Astrocyte (in vitro differentiated cells and primary cell): ENCODE data around the gene HDAC3. TPM values are rescaled to one million over a fixed set of nuclear protein-coding genes. Genes with fewer than 3 reads are reported as not detected.
"Not testable (repeated sequence)": the region's sequence is repeated elsewhere in the genome, so short reads cannot be mapped to it uniquely, and the experiment has no call there.

Experiments used
- DNase-seq: peaks from one replicate; pipeline ENCODE4 v3.0.0-alpha.2; 2010; ENCODE audit warnings: low read depth
- FAIRE-seq: peaks from 2 replicates; lab custom pipeline; 2011; peaks lifted over from hg19 to GRCh38; lab: Jason Lieb, UNC
- H2AFZ ChIP-seq: 2 replicates; pipeline ENCODE4 v1.6.0; 2012; ENCODE audit warnings: low read depth, low read length, inconsistent platforms
- H3K27ac ChIP-seq: 2 replicates; pipeline ENCODE4 v1.5.1; 2011; ENCODE audit warnings: low read depth, low read length, inconsistent platforms
- H3K27me3 ChIP-seq: 2 replicates; pipeline ENCODE4 v1.6.0; 2011; ENCODE audit warnings: low read length, inconsistent platforms; ENCODE audit not compliant: insufficient read depth
- H3K36me3 ChIP-seq: 2 replicates; pipeline ENCODE4 v1.5.1; 2011; ENCODE audit warnings: low read length, inconsistent platforms; ENCODE audit not compliant: insufficient read depth
- H3K4me1 ChIP-seq: 2 replicates; pipeline ENCODE4 v1.5.1; 2011; ENCODE audit warnings: low read length, inconsistent platforms; ENCODE audit not compliant: insufficient read depth
- H3K4me2 ChIP-seq: 2 replicates; pipeline ENCODE4 v1.6.0; 2012; ENCODE audit warnings: low read length, inconsistent platforms
- H3K4me3 ChIP-seq: 2 replicates; pipeline ENCODE4 v1.5.1; 2011; ENCODE audit warnings: low read depth, mild to moderate bottlenecking, low read length, inconsistent platforms; ENCODE audit not compliant: insufficient read depth
- H3K79me2 ChIP-seq: 2 replicates; pipeline ENCODE4 v1.6.0; 2012; ENCODE audit warnings: mild to moderate bottlenecking, low read length, inconsistent platforms; ENCODE audit not compliant: insufficient read depth
- H3K9ac ChIP-seq: 2 replicates; pipeline ENCODE4 v1.6.0; 2012; ENCODE audit warnings: mild to moderate bottlenecking, low read length, inconsistent platforms
- H3K9me3 ChIP-seq: 2 replicates; pipeline ENCODE4 v1.5.1; 2012; ENCODE audit warnings: low read depth, mild to moderate bottlenecking, low read length, inconsistent platforms; ENCODE audit not compliant: insufficient read depth
- H4K20me1 ChIP-seq: 2 replicates; pipeline ENCODE4 v1.6.0; 2012; ENCODE audit warnings: low read length, inconsistent platforms; ENCODE audit not compliant: insufficient read depth
- H3K27ac Mint-ChIP-seq: one replicate; pipeline ENCODE4 v1.8.0; 2021; ENCODE audit warnings: mild to moderate bottlenecking, mixed read lengths; ENCODE audit not compliant: unreplicated experiment
- H3K27me3 Mint-ChIP-seq: one replicate; pipeline ENCODE4 v1.8.0; 2021; ENCODE audit warnings: low read depth, mixed read lengths; ENCODE audit not compliant: unreplicated experiment
- H3K36me3 Mint-ChIP-seq: one replicate; pipeline ENCODE4 v1.8.0; 2021; ENCODE audit warnings: low read depth, mixed read lengths; ENCODE audit not compliant: unreplicated experiment
- H3K4me1 Mint-ChIP-seq: one replicate; pipeline ENCODE4 v1.8.0; 2021; ENCODE audit warnings: low read depth, mixed read lengths; ENCODE audit not compliant: unreplicated experiment
- H3K4me3 Mint-ChIP-seq: one replicate; pipeline ENCODE4 v1.8.0; 2021; ENCODE audit warnings: mild to moderate bottlenecking, moderate library complexity, mixed read lengths; ENCODE audit not compliant: unreplicated experiment
- H3K9me3 Mint-ChIP-seq: one replicate; pipeline ENCODE4 v1.8.0; 2021; ENCODE audit warnings: mild to moderate bottlenecking, mixed read lengths; ENCODE audit not compliant: unreplicated experiment
- CTCF ChIP-seq: IDR thresholded peaks from 2 replicates; pipeline ENCODE4 v1.5.1; 2011; ENCODE audit warnings: low read depth, mild to moderate bottlenecking, inconsistent platforms, low read length, moderate library complexity; ENCODE audit not compliant: insufficient read depth
- EZH2 ChIP-seq: IDR thresholded peaks from 2 replicates; pipeline ENCODE4 v1.6.1; 2012; ENCODE audit warnings: mild to moderate bottlenecking, low read length, inconsistent platforms; ENCODE audit not compliant: insufficient read depth
- total RNA-seq: library from RNA; stranded (reverse); gene quantifications from 2 replicates; pipeline ENCODE4 v1.2.1, GENCODE V29; 2021

Gene HDAC3
- total RNA-seq, 1 donor from 2014 or later: 63.8 TPM

- FAIRE-seq (no peak), DNase-seq (no peak)
- peaks cover 92% of the 10 kb centered on the region for H3K79me2 ChIP-seq
- H3K27ac ChIP-seq: no peak overlapping the region
- H3K27ac Mint-ChIP-seq: no peak overlapping the region
- no peak overlapping the region for H3K4me3 Mint-ChIP-seq
- H2AFZ ChIP-seq: no peak overlapping the region
- no peaks in the 10 kb centered on the region for H3K36me3 ChIP-seq
- TF ChIP-seq EZH2 (no peak), CTCF (no peak)
- H3K27me3 Mint-ChIP-seq: no peaks in the 10 kb centered on the region
- H3K4me1 Mint-ChIP-seq: peaks cover 14% of the 10 kb centered on the region
- H3K9ac ChIP-seq: no peak overlapping the region
- no peak overlapping the region for H3K4me3 ChIP-seq
- no peaks in the 10 kb centered on the region for H3K9me3 ChIP-seq
- peaks cover 2% of the 10 kb centered on the region for H3K36me3 Mint-ChIP-seq
- no peaks in the 10 kb centered on the region for H3K9me3 Mint-ChIP-seq
- no peak overlapping the region for H3K4me2 ChIP-seq
- peaks cover 57% of the 10 kb centered on the region for H4K20me1 ChIP-seq
- peaks cover 11% of the 10 kb centered on the region for H3K4me1 ChIP-seq
- no peaks in the 10 kb centered on the region for H3K27me3 ChIP-seq
These were observed 23.3 kb downstream of the HDAC3 start for GRCh38 chr5:141613344-141613743.

- H3K79me2 ChIP-seq: peaks cover 87% of the 10 kb centered on the region
- no peaks in the 10 kb centered on the region for H3K9me3 Mint-ChIP-seq
These were observed 25.4 kb downstream of the HDAC3 start for GRCh38 chr5:141611289-141611688.

GRCh38 chr5:141609921-141610320, 26.7 kb downstream of the HDAC3 start:
- not testable (repeated sequence) for H3K4me1 Mint-ChIP-seq
- peaks cover 90% of the 10 kb centered on the region for H3K79me2 ChIP-seq

More at GRCh38 chr5:141611289-141611688, 25.4 kb downstream of the HDAC3 start:
- Mint-ChIP-seq H3K4me1 (peaks cover 3% of the 10 kb centered on the region), H3K36me3 (peaks cover 2% of the 10 kb centered on the region), H3K27me3 (no peaks in the 10 kb centered on the region), H3K4me3 (no peak overlapping the region), H3K27ac (no peak overlapping the region)
- H3K4me1 ChIP-seq: no peaks in the 10 kb centered on the region
- no peak overlapping the region for H3K27ac ChIP-seq
- no peaks in the 10 kb centered on the region for H3K27me3 ChIP-seq
- H3K36me3 ChIP-seq: no peaks in the 10 kb centered on the region
- no peak overlapping the region for H2AFZ ChIP-seq
- no peak overlapping the region for H3K9ac ChIP-seq
- H4K20me1 ChIP-seq: peaks cover 51% of the 10 kb centered on the region
- no peaks in the 10 kb centered on the region for H3K9me3 ChIP-seq
- TF ChIP-seq CTCF (no peak), EZH2 (no peak)
- no peak overlapping the region for H3K4me2 ChIP-seq
- FAIRE-seq (no peak), DNase-seq (no peak)
- no peak overlapping the region for H3K4me3 ChIP-seq

More at GRCh38 chr5:141609921-141610320, 26.7 kb downstream of the HDAC3 start:
- not testable (repeated sequence) for H3K9me3 ChIP-seq, DNase-seq, FAIRE-seq, H3K36me3 Mint-ChIP-seq, H3K4me2 ChIP-seq, H3K36me3 ChIP-seq, H3K27ac ChIP-seq, H3K27me3 Mint-ChIP-seq, H3K9me3 Mint-ChIP-seq, H3K4me3 ChIP-seq, H3K4me1 ChIP-seq, H2AFZ ChIP-seq, H3K4me3 Mint-ChIP-seq, H3K27ac Mint-ChIP-seq, H3K9ac ChIP-seq, H3K27me3 ChIP-seq
- peaks cover 43% of the 10 kb centered on the region for H4K20me1 ChIP-seq
